HepG2 (cell line): Measurements from ENCODE around the gene HADH. TPM values are rescaled to one million over a fixed set of nuclear protein-coding genes. Genes with fewer than 3 reads are reported as not detected.

ENCODE experiments used
- AGO1 ChIP-seq: fragments of 200-400 bp; formaldehyde crosslinking; IDR thresholded peaks from 2 replicates; pipeline ENCODE4 v1.6.1; 2017; ENCODE audit warnings: mild to moderate bottlenecking, low read depth, low read length, moderate library complexity; ENCODE audit not compliant: poor library complexity, severe bottlenecking
- FUBP1 ChIP-seq: sonication (generic); formaldehyde crosslinking; IDR thresholded peaks from 2 replicates; pipeline ENCODE4 v1.5.1; 2020; ENCODE audit warnings: missing genetic modification reagents, mild to moderate bottlenecking, borderline replicate concordance
- GZF1 ChIP-seq: sonication (generic); formaldehyde crosslinking; IDR thresholded peaks from 2 replicates; pipeline ENCODE4 v1.5.1; 2020; ENCODE audit warnings: mild to moderate bottlenecking, missing genetic modification reagents
- HDAC6 ChIP-seq: fragments of 200-600 bp; sonication (generic); IDR thresholded peaks from 2 replicates; pipeline ENCODE4 v1.7.0; 2017; ENCODE audit warnings: mild to moderate bottlenecking, antibody characterized with exemption, low read length, low read depth
- KDM6A ChIP-seq: IDR thresholded peaks from 2 replicates; pipeline ENCODE4 v1.6.1; 2016; ENCODE audit warnings: low read depth
- MAFK ChIP-seq, 2 experiments: IDR thresholded peaks in 1 of 2; conservative IDR thresholded peaks in 1 of 2; 2 replicates each; pipeline ENCODE4 v1.6.1; 2011; ENCODE audit warnings: improper control_type of control experiment in 2 of 2, low read length in 2 of 2
- MLXIP ChIP-seq: sonication (generic); formaldehyde crosslinking; IDR thresholded peaks from 2 replicates; pipeline ENCODE4 v1.9.0; 2021; ENCODE audit warnings: missing genetic modification reagents, borderline replicate concordance
- NFE2 ChIP-seq: sonication (generic); formaldehyde crosslinking; IDR thresholded peaks from 2 replicates; pipeline ENCODE4 v1.4.0; 2020; ENCODE audit warnings: missing genetic modification reagents
- SOX5 ChIP-seq: IDR thresholded peaks from 2 replicates; pipeline ENCODE4 v1.6.1; 2016; ENCODE audit warnings: borderline replicate concordance
- TP53 ChIP-seq: sonication (generic); formaldehyde crosslinking; conservative IDR thresholded peaks from 2 replicates; pipeline ENCODE4 v1.4.0; 2020; ENCODE audit warnings: missing genetic modification reagents
- ZFP37 ChIP-seq: sonication (generic); formaldehyde crosslinking; IDR thresholded peaks from 2 replicates; pipeline ENCODE4 v1.4.0; 2020; ENCODE audit warnings: missing genetic modification reagents, borderline replicate concordance
- ZMYM4 ChIP-seq: sonication (generic); formaldehyde crosslinking; IDR thresholded peaks from 2 replicates; pipeline ENCODE4 v1.8.1; 2023; ENCODE audit warnings: mild to moderate bottlenecking, missing genetic modification reagents
- ZNF331 ChIP-seq: sonication (generic); formaldehyde crosslinking; IDR thresholded peaks from 2 replicates; pipeline ENCODE4 v1.4.0; 2020; ENCODE audit warnings: missing genetic modification reagents
- ZNF431 ChIP-seq: sonication (generic); formaldehyde crosslinking; IDR thresholded peaks from 2 replicates; pipeline ENCODE4 v1.9.0; 2022; ENCODE audit warnings: missing genetic modification reagents, low read depth, mild to moderate bottlenecking, borderline replicate concordance
- ZNF460 ChIP-seq: sonication (generic); formaldehyde crosslinking; IDR thresholded peaks from 2 replicates; pipeline ENCODE4 v1.5.1; 2020; ENCODE audit warnings: missing genetic modification reagents, mild to moderate bottlenecking, borderline replicate concordance
- ZNF746 ChIP-seq: sonication (generic); formaldehyde crosslinking; IDR thresholded peaks from 2 replicates; pipeline ENCODE4 v1.8.0; 2022; ENCODE audit warnings: mild to moderate bottlenecking, missing genetic modification reagents
- polyA plus RNA-seq, 8 experiments: library from polyadenylated mRNA; depleted of rRNA in 3 of 8; stranded (reverse) in 7 of 8; unstranded in 1 of 8; fragments of >200 nt; fragmentation: Illumina TruSeq in 4 of 8; extraction: Trizol in 4 of 8; gene quantifications; 2 replicates each; pipeline versions ENCODE4 v1.2.1 to v1.2.3, GENCODE V29; 2011 to 2016; ENCODE audit warnings: low read depth in 4 of 8, missing spikeins in 1 of 8, mixed read lengths in 1 of 8; ENCODE audit not compliant: insufficient read depth in 1 of 8
- total RNA-seq, 5 experiments: library from RNA; depleted of rRNA; stranded (reverse); fragments of >200 nt; fragmentation: Illumina TruSeq; extraction: Trizol; gene quantifications; 2 replicates each; pipeline ENCODE4 v1.2.3, GENCODE V29; 2016; ENCODE audit warnings: low read depth in 1 of 5
- TF ChIP-seq, protein P1 (sequence below): sonication (generic); formaldehyde crosslinking; IDR thresholded peaks from 2 replicates; pipeline ENCODE4 v1.4.0; 2020; ENCODE audit warnings: mild to moderate bottlenecking, low read depth, missing genetic modification reagents
- TF ChIP-seq, protein P2 (sequence below): IDR thresholded peaks from 2 replicates; pipeline ENCODE4 v1.6.1; 2016; ENCODE audit warnings: low read depth

HADH gene
- total and polyA plus RNA-seq, 2 of the 13 experiments (the other 11 are each of a cell fraction or from before 2014, with no cell fraction given), result 29.6 to 33.9 TPM

GRCh38 chr4:107978716-107979451 lies 10.8 kb upstream of the HADH start (continued):
- TF ChIP-seq ZNF431 (CRISPR knock-in tag), result no peak
- TF ChIP-seq, protein P1, sequence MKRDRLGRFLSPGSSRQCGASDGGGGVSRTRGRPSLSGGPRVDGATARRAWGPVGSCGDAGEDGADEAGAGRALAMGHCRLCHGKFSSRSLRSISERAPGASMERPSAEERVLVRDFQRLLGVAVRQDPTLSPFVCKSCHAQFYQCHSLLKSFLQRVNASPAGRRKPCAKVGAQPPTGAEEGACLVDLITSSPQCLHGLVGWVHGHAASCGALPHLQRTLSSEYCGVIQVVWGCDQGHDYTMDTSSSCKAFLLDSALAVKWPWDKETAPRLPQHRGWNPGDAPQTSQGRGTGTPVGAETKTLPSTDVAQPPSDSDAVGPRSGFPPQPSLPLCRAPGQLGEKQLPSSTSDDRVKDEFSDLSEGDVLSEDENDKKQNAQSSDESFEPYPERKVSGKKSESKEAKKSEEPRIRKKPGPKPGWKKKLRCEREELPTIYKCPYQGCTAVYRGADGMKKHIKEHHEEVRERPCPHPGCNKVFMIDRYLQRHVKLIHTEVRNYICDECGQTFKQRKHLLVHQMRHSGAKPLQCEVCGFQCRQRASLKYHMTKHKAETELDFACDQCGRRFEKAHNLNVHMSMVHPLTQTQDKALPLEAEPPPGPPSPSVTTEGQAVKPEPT (CRISPR knock-in tag), result no peak
- no peak for TF ChIP-seq TP53 (CRISPR knock-in tag)
- peak; percentile 79 for TF ChIP-seq ZNF460 (CRISPR knock-in tag)
- TF ChIP-seq, protein P2, sequence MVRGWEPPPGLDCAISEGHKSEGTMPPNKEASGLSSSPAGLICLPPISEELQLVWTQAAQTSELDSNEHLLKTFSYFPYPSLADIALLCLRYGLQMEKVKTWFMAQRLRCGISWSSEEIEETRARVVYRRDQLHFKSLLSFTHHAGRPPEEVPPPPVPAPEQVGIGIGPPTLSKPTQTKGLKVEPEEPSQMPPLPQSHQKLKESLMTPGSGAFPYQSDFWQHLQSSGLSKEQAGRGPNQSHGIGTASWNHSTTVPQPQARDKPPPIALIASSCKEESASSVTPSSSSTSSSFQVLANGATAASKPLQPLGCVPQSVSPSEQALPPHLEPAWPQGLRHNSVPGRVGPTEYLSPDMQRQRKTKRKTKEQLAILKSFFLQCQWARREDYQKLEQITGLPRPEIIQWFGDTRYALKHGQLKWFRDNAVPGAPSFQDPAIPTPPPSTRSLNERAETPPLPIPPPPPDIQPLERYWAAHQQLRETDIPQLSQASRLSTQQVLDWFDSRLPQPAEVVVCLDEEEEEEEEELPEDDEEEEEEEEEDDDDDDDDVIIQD (CRISPR knock-in tag), result no peak
- no peak for TF ChIP-seq MLXIP (CRISPR knock-in tag)
- TF ChIP-seq ZFP37, result no peak
- no peak for TF ChIP-seq MAFK (conservative IDR thresholded peaks at IDR 0.05 in 1 of 2, IDR thresholded peaks at IDR 0.05 in 1 of 2; ENCODE audit: low read length in 2 of 2)
- no peak for TF ChIP-seq KDM6A (CRISPR knock-in tag)
- TF ChIP-seq ZNF331, result no peak; the same call in 1 of the 2 replicates
- no peak for TF ChIP-seq AGO1
- TF ChIP-seq ZNF746 (CRISPR knock-in tag), result no peak
- peak; percentile 46; the same call in 1 of the 2 replicates for TF ChIP-seq ZMYM4 (CRISPR knock-in tag)
- peak; percentile 67; the same call in 1 of the 2 replicates for TF ChIP-seq SOX5 (CRISPR knock-in tag)
- no peak for TF ChIP-seq GZF1 (CRISPR knock-in tag)
- TF ChIP-seq HDAC6, result no peak
- no peak for TF ChIP-seq FUBP1
- TF ChIP-seq NFE2, result no peak
